ENCODE data around the gene C6orf89.

Gene C6orf89

GRCh38 chr6:36954262-36954931, 68.6 kb downstream of the C6orf89 start, which contains the start of gene PI16:
TSS of gene PI16 (plus strand) at chr6:36954738. CDS start at chr6:36954761, 23 bp downstream.
- peak; percentile 38 for DNase-seq

GRCh38 chr6:36955136-36955535, 69.4 kb downstream of the C6orf89 start:
- DNase-seq = peak; percentile 21

GRCh38 chr6:36955671-36956445, 70.1 kb downstream of the C6orf89 start:
- DNase-seq = peak; percentile 31

GRCh38 chr6:36956446-36956820, 70.7 kb downstream of the C6orf89 start:
- DNase-seq = no peak

DNA sequence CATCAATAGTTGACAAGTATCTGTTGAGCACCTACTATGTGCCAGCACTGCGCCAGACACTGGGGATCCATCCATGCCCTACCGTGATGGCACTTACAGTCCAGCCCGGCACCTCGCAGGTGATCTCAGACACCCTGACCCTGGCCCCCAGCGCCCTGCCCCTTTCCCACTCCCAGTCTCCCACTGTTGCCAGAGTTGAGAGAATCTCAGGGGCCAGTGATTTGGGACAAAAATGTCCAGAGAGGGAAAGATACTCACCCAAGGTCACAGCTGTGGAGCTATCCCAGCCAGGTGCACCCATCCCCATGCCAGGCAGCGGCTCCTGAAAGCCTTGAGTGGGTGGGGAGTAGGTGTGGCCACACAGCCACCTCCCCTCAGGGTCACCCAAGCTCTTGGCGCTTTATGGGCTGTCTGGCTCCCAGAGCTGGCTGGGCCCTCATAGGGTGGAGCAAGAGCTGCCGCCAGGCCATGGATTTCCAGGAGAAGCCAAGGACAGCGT, 72.1 kb downstream of the C6orf89 start:
- no peak for DNase-seq

DNA sequence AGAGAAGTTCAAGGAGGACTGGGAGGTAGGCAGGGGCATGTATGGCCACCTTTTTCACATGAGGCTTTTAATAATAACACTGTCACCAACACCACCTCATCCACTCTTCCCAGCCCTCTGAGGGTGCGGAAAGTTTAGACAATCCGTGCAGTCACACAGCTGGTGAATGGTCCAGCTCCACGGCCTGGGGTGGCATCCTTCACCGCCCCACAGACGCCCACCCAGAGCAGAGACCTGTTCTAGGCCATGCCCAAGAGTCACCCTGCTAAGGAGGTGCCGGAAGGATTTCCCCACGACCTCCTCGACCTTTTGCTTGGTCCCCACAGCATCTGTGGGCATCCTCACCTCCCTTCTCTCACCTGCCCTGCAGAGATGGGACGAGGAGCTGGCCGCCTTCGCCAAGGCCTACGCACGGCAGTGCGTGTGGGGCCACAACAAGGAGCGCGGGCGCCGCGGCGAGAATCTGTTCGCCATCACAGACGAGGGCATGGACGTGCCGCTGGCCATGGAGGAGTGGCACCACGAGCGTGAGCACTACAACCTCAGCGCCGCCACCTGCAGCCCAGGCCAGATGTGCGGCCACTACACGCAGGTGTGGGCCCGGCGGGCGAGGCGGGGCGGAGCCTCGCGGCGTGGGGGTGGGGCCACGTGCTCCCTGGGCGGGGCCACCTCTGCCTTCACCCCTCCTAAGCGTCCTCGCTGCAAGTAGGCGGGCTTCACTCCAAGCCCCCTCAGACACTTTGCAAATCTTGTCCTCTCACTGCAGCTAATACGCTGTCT, 73.2 kb downstream of the C6orf89 start:
- no peak for DNase-seq

DNA sequence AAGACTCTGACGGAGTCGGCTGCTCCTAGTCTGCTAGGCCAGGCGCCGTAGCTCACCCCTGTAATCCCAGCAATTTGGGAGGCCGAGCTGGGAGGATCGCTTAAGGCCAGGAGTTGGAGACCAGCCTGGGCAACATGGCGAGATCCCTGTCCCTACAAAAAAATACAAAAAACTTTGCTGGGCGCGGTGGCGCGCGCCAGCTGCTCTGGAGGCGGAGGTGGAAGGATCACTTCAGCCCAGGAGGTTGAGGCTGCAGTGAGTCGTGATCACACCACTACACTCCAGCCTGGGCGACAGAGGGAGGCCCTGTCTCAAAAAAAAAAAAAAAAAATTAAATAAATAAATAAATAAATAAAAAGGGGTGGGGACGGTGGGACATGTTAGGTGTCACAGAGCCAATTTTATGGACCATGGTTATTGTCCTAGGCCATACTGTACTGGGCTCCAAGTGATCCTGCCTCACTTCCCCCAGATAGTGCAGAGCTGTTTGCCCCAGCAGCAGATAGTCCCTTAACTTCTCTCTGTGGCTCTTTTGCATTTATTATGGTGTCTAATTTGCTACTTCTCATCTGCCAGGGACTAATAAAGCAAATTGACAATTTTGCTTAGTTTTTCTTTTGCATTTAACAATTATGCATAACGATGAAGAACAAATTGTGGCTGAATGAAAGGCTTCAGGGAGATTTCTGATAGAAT, 74.0 kb downstream of the C6orf89 start:
- DNase-seq = no peak

- DNase-seq = no peak
Observed at GRCh38 chr6:36961441-36962435, 76.0 kb downstream of the C6orf89 start.

- peak; percentile 87 for DNase-seq
Observed at GRCh38 chr6:36962874-36963273, 77.1 kb downstream of the C6orf89 start.

DNA sequence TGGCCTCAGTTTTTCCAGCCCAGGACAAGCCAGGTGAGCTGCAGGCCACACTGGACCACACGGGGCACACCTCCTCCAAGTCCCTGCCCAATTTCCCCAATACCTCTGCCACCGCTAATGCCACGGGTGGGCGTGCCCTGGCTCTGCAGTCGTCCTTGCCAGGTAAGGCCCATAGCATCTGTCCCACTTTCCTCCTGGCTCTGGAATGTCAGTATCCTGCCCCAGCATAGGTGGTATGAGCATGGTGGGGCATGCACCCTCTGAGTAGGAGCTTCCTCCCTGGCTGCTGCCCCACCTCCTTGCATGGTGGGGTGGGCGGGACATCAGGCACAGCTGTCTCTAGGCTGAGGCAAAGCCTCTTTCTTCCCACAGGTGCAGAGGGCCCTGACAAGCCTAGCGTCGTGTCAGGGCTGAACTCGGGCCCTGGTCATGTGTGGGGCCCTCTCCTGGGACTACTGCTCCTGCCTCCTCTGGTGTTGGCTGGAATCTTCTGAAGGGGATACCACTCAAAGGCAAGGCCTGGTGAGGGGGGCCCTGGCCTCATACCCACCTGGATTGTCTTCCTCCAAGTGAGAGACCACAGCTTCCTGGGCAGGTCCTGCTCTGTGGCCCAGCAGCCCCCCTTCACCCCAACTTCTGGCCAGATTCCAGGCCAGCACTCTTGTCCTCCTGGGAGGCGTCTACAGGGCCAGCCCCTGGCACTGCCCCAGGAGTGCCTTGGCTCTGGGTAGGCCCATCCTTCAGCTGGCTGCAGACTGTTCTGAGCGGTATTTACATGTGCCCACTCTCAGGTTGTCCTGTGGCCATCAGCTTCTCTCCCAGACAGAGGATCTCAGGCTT, 77.9 kb downstream of the C6orf89 start:
- peak; percentile 59 for DNase-seq

DNA sequence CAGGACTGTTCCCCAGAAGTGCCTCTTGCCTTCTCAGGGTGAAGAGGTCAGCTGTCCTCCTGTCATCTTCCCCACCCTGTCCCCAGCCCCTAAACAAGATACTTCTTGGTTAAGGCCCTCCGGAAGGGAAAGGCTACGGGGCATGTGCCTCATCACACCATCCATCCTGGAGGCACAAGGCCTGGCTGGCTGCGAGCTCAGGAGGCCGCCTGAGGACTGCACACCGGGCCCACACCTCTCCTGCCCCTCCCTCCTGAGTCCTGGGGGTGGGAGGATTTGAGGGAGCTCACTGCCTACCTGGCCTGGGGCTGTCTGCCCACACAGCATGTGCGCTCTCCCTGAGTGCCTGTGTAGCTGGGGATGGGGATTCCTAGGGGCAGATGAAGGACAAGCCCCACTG, 78.6 kb downstream of the C6orf89 start:
- DNase-seq = no peak

- DNase-seq = no peak
Observed at GRCh38 chr6:36964908-36965307, 79.2 kb downstream of the C6orf89 start.

GRCh38 chr6:36967301-36967700, 81.5 kb downstream of the C6orf89 start:
- DNase-seq = no peak

GRCh38 chr6:36967757-36968156, 82.0 kb downstream of the C6orf89 start:
- no peak for DNase-seq

GRCh38 chr6:36968266-36968977, 82.7 kb downstream of the C6orf89 start:
- no peak for DNase-seq

- no peak for DNase-seq
Observed at GRCh38 chr6:36969240-36969691, 83.5 kb downstream of the C6orf89 start.

GRCh38 chr6:36969988-36970891, 84.5 kb downstream of the C6orf89 start:
- DNase-seq = no peak

All from CD4-positive, alpha-beta T cell treated with Interleukin-6 for 4 hours (primary cell).